Right atrium auricular region (tissue), 2 donors: ENCODE results near the gene KCTD19. TPM values are rescaled to one million over a fixed set of nuclear protein-coding genes. Genes with fewer than 3 reads are reported as not detected.
A peak's percentile ranks its signal among the peaks of the same experiment; 100 is the strongest.

ENCODE experiments used
- DNase-seq: peaks from one replicate; pipeline ENCODE4 v3.0.0-alpha.2; 2019; ENCODE audit warnings: low spot score
- H3K27ac ChIP-seq, 2 donors: fragments of 200-600 bp; sonication (generic); 1 replicate in 1 of 2; 2 replicates in 1 of 2; pipeline ENCODE4 v1.5.1; 2016 to 2019
- H3K27me3 ChIP-seq, 2 donors: fragments of 200-600 bp; sonication (generic); one replicate each; pipeline versions ENCODE4 v1.5.1 to v1.6.0; 2017 to 2019
- H3K36me3 ChIP-seq: fragments of 200-600 bp; sonication (generic); one replicate; pipeline ENCODE4 v1.5.1; 2016
- H3K4me1 ChIP-seq, 2 donors: fragments of 200-600 bp; sonication (generic); one replicate each; pipeline versions ENCODE4 v1.5.1 to v1.6.0; 2017 to 2019
- H3K4me3 ChIP-seq, 2 donors: fragments of 200-600 bp; sonication (generic); 1 replicate in 1 of 2; 2 replicates in 1 of 2; pipeline ENCODE4 v1.5.1; 2017 to 2019; ENCODE audit warnings: mild to moderate bottlenecking in 1 of 2, moderate library complexity in 1 of 2
- H3K9me3 ChIP-seq, 2 donors: fragments of 200-600 bp; sonication (generic); one replicate each; pipeline ENCODE4 v1.5.1; 2019
- CTCF ChIP-seq, 2 donors: fragments of 200-600 bp; sonication (generic); IDR thresholded peaks; one replicate each; pipeline ENCODE4 v1.5.1; 2019; ENCODE audit warnings: antibody characterized with exemption in 2 of 2
- total RNA-seq, 2 donors: library from RNA; depleted of rRNA; stranded (reverse); fragments of >200 nt; gene quantifications; one replicate each; pipeline ENCODE4 v1.1.0, GENCODE V29; 2016

The KCTD19 gene
- total RNA-seq, 2 donors from 2014 or later: 0.08 TPM; not detected in 1

GRCh38 chr16:67345401-67345800, 18.9 kb upstream of the KCTD19 start:
- no peaks in the 10 kb centered on the region for H3K36me3 ChIP-seq
- no peak for DNase-seq
- no peak for TF ChIP-seq CTCF (IDR thresholded peaks at IDR 0.05)
- no peaks in the 10 kb centered on the region for H3K27me3 ChIP-seq
- no peaks in the 10 kb centered on the region for H3K9me3 ChIP-seq
- H3K27ac ChIP-seq: no peak overlapping the region
- no peak overlapping the region for H3K4me3 ChIP-seq
- H3K4me1 ChIP-seq: no peaks in the 10 kb centered on the region

- no peak for TF ChIP-seq CTCF (IDR thresholded peaks at IDR 0.05)
- Histone ChIP-seq H3K27ac (no peak overlapping the region), H3K4me1 (no peaks in the 10 kb centered on the region), H3K36me3 (no peaks in the 10 kb centered on the region), H3K27me3 (no peaks in the 10 kb centered on the region), H3K4me3 (no peak overlapping the region), H3K9me3 (no peaks in the 10 kb centered on the region)
- no peak for DNase-seq
These were observed 16.1 kb upstream of the KCTD19 start for GRCh38 chr16:67342616-67343015.

- H3K27ac ChIP-seq: no peak overlapping the region
- no peaks in the 10 kb centered on the region for H3K36me3 ChIP-seq
- no peak for DNase-seq
- H3K27me3 ChIP-seq: no peaks in the 10 kb centered on the region
- H3K4me3 ChIP-seq: no peak overlapping the region
- no peaks in the 10 kb centered on the region for H3K9me3 ChIP-seq
- no peak for TF ChIP-seq CTCF (IDR thresholded peaks at IDR 0.05)
- H3K4me1 ChIP-seq: no peaks in the 10 kb centered on the region
These were observed 14.7 kb upstream of the KCTD19 start for GRCh38 chr16:67341250-67341649.

- Histone ChIP-seq H3K9me3 (no peaks in the 10 kb centered on the region), H3K27ac (no peak overlapping the region), H3K36me3 (no peaks in the 10 kb centered on the region), H3K4me1 (no peaks in the 10 kb centered on the region), H3K4me3 (no peak overlapping the region), H3K27me3 (no peaks in the 10 kb centered on the region)
- TF ChIP-seq CTCF (IDR thresholded peaks at IDR 0.05): peak in 1 of 2 donors; percentile 17
- no peak for DNase-seq
These were observed 12.9 kb upstream of the KCTD19 start for GRCh38 chr16:67339453-67339852.

- Histone ChIP-seq H3K27me3 (no peaks in the 10 kb centered on the region), H3K4me3 (no peak overlapping the region), H3K27ac (no peak overlapping the region), H3K9me3 (no peaks in the 10 kb centered on the region), H3K4me1 (no peaks in the 10 kb centered on the region), H3K36me3 (no peaks in the 10 kb centered on the region)
- DNase-seq: no peak
- no peak for TF ChIP-seq CTCF (IDR thresholded peaks at IDR 0.05)
These were observed 10.1 kb upstream of the KCTD19 start for GRCh38 chr16:67336648-67337047.

GRCh38 chr16:67336116-67336515, 9.6 kb upstream of the KCTD19 start:
- Histone ChIP-seq H3K27ac (no peak overlapping the region), H3K9me3 (no peaks in the 10 kb centered on the region), H3K27me3 (no peaks in the 10 kb centered on the region), H3K4me3 (no peak overlapping the region), H3K36me3 (no peaks in the 10 kb centered on the region), H3K4me1 (no peaks in the 10 kb centered on the region)
- no peak for DNase-seq
- no peak for TF ChIP-seq CTCF (IDR thresholded peaks at IDR 0.05)
